GM21825 (cell line): ENCODE measurements around the gene SERPINA1.
"Not testable (repeated sequence)": the region's sequence is repeated elsewhere in the genome, so short reads cannot be mapped to it uniquely, and the experiment has no call there.

Source experiments
- ATAC-seq: cut with Tn5 transposase; IDR thresholded peaks from one replicate; pipeline ENCODE4 v1.9.1; 2021; ENCODE audit warnings: mild to moderate bottlenecking, moderate library complexity; ENCODE audit not compliant: unreplicated experiment

Gene SERPINA1

DNA sequence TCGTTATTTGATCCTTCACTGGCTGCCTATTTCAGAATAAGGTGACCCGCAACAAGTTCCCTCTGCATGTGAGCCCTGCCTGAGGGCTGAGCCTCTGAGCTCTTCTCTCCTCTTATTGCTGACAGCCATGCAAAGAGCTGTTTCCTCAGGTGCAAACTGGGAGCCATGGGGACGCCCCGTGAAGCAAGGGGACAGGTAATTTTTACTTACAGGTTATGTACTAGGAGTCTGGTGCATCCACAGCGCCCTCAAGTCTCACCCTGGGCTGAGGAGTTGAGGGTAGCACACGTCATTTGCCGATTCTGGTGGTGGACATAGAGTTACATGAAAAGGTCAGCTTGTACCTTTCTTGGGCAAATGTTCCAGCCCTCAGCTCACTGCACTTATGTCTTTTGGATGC, 39.1 kb downstream of the SERPINA1 start:
- ATAC-seq, result no peak

DNA sequence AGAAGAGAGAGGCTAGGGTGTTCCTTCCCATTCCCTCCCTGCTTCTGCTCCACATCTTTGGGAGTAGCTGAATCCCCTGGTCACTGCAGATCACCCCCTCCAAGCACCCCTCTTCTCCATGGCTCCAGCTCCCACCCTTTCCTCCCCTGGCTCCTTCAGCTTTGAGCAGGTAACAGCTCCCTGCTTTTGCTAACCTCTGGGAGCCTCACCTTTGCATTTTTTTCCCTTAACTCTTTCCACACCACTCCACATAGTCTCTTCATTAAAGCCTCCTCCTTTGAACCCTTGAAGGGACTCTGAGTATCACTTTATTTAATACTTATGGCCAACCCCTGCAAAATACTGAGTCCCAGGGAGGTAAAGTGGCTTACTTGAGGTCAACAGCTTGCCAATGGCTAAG, 39.6 kb downstream of the SERPINA1 start:
- no peak for ATAC-seq

DNA sequence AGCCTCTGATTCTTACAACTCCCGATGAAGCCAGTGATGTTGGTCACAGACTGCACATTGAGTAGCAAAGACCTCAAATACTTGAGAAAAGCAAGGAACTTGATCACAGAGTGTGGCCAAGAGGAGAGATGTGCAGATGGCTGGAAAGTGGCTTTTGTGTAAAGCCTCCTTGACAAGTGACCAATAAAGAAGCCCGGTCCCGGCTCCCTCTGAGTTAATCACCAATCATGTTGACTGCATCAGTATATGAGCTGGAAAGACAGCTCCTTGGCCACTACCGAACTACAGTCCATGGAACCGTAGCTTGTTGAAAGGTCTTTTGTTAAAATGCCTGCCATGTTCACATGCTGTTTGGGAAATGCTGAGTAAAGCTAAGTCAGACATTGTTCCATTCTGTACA, 41.6 kb downstream of the SERPINA1 start:
- no peak for ATAC-seq

DNA sequence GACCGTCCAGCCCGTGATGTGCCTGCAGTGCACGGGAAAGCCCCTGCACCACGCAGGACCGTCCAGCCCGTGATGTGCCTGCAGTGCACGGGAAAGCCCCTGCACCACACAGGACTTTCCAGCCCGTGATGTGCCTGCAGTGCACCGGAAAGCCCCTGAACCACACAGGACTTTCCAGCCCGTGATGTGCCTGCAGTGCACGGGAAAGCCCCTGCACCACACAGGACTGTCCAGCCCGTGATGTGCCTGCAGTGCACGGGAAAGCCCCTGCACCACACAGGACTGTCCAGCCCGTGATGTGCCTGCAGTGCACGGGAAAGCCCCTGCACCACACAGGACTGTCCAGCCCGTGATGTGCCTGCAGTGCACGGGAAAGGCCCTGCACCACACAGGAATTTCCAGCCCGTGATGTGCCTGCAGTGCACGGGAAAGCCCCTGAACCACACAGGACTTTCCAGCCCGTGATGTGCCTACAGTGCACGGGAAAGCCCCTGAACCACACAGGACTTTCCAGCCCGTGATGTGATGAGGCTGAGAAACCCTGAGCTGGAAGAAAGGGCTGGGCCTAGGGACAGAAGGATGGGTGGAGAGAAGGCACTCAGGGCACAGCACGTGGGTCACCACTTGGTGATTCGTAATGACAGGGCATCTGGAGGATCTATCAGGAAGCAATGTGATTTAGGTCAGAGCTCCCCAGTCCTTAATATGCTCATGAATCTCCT, 42.2 kb downstream of the SERPINA1 start:
- not testable (repeated sequence) for ATAC-seq

DNA sequence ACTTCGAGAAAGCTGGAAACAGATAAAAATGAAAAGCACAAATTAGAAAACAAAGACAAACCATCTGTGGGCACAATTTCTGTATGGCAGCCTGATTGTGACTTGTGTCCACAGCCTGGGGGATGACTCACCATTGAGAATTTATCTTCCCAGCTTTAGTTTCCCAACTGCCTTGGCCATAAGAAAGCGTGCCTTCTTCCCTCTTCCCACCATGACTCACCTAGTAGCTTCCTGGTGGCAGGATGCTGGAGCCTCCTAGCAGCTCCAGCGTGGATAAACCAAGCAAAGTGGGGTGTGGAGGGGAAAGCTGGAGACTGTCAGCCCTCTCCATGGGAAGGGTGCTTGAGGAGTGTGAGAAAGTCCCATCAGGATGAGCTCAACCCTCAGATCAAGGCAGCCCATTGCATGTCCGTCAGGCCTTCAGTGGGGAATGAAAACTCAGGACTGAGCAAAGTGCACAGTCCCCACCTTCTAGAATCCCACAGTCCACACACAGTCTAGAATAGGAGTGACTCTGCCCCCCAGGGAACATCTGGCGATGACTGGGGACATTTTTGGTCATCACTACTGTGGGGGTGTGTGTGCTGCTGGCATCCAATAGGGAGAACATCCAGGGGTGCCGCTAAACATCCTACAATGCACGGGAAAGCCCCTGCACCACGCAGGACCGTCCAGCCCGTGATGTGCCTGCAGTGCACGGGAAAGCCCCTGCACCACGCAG, 42.9 kb downstream of the SERPINA1 start:
- no peak for ATAC-seq

DNA sequence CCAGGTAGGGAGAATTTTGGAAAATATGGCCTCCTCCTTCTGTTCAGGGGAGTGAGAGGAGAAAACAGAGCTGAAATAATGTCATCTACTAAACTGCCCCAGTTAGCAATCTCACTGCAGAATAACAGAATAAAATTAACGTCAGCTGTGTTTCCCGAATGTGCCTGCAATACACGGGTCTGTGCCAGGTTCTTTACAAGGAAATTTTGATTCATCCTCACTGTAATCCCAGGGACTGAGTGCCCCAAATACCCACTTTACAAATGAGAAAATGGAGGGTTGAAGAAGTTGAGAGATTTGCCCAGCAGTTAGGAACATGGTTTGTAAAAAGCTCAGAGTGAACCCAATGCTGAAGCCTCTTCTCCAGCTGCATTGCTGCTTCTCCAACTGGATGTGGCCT, 44.0 kb downstream of the SERPINA1 start:
- no peak for ATAC-seq

DNA sequence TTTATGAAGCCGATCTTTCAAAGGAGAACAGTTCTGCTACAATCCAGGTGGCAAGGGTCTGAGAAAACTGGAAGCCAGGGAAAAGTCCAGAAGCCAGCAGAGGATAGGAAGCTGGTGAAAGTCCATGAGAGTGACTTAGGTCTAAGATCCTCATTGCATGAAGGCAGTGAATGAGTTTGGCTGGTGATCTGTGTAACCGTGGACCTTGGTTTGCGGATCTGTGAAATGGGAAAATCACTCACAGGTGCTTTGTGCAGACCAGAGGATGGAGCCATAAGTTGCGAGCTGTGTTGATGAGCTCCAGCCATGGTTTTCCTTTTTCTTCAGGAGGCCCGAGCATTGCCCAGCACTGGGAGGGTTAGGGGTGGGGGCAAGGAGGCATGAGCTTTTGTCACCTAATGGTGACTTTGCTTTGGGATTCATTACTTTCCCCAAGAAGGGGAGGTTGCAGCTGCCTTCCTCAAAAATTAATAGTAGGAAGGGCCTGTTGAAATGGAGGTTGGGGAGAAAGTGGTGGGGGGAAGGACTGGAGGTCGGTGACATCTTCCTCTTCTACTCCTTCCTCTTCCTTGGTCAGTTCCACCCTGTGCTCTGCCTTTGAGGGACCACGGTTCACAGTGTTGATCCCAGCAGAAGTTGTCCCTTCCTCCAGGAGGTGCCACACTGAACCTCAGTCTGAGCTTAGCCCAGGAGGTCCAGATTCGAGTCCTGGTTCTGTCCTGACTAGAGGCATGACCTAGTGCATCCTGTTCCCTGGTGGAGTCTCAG, 45.0 kb downstream of the SERPINA1 start:
- no peak for ATAC-seq

DNA sequence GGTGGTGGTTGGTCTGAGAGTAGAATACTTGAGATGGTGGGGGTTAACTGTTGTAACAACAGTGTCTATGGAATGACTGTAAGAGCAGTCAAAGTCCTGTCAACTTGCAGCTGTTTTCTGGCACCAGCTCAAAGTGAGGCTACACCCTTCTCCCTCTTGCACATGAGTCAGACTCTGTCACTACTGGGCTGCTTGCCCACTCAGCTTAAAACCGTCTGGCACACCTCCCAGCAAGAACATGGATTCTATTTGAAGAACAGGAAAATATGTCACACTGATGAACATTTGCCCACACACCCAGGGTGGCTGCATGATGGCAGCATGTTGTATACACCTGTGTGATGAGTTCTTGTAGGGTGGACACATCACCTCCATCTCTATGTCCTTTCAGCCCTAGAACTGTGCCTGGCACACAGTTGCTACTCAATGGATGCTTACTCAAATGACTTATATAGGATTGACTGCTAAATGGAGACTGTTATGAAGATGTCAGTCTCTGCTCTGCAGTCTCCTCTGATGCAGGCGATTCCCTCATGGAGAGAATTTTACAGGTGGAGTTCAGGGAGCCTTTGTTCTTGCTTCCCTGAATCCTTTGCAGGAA, 46.0 kb downstream of the SERPINA1 start:
- no peak for ATAC-seq

DNA sequence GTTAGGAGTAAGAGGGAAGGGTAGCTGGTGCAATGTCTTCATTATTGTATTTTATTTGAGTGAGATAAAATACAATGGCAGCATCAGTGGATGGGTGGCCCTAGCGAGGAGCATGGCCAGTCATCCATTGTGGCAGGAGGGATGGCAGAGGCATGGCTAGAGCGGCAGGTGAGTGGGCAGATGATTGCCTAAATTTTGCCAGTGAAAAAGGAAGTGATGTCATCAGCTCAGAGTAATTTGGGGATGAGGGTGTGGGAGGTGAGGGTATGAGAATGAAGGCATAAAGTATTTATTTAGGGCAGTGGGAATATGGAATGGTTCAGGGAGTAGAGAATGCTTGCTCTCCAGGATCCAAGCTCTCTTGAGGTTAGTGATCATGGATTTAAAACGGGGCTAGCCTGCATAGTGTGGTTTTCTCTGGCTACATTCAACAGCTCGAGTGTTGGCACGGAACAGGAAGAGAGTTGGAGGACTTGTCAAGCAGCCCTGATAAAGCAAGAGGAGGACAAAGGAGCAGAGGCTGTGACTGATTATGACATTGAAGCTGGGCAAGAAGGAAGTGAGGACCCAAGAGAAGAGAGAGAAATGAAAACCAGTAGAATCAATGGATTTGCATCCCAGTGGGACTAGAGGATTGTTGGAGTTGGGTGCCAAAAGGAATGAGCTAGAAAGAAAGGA, 46.6 kb downstream of the SERPINA1 start:
- ATAC-seq, result no peak

DNA sequence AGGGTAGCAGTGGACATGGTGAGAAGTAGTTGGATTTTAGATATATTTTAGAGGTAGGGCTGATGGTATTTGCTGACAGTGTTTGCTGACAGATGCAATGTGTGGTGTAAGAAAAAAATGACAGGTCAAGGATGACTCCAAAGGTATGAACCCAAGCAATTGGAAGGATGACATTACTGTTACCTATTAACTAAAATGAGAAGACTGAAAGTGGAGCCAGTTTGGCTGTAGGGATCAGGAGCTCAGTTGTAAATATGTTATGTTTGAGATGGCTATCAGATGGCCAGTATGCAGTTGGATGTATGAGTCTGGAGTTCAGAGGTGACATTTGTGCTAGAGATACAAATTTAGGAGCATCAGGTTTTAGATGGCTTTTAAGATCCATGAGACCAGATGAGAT, 47.9 kb downstream of the SERPINA1 start:
- ATAC-seq, result no peak

DNA sequence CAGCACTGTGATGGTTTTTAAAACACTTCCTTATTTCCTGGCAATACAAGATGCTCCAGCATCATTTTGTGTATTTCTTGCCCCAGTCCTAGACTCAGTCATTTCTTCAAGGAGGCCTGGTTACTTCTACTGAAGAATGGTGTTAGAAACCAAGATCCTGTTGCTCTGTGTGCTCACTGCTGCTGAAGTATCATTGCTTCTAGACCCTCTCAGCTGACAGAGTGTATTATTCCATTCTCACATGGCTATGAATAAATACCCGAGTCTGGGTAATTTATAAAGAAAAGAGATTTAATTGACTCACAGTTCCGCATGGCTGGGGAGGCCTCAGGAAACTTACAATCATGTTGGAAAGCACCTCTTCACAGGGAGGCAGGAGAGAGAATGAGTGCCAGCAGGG, 50.4 kb downstream of the SERPINA1 start:
- no peak for ATAC-seq

DNA sequence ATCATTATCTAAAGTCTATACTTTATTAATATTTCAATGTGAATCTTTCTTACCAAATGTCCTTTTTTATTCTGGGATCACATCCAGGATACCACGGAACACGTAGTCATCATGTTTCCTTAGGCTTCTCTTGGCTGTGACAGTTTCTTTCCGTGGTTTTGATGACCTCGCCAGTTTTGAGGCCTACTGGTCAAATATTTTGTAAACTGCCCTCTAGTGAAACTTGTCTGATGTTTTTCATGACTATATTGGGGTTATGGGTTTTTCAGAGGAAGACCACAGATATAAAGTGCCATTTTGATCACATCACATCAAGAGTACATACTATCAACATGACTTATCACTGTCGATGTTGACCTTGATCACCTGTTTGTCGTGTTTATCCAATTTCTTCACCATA, 51.1 kb downstream of the SERPINA1 start:
- no peak for ATAC-seq

DNA sequence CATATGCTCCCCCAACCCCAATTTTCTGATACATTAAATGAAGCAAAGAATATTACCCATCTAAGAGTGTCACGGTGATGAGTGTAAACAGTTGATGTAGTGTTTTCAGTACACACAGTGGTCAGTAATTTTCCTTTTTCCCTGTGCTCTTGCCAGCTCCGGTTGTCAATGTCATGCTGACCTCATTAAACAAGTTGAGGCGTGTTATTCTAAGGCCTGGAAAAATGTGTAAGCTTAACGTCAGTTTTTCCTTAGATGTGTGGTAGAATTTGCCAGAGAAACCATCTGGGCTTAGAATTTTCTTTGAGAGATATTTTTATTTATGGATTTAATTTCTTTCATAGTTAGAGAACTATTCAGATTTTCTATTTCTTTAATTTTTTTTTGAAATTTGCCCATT, 53.5 kb downstream of the SERPINA1 start:
- ATAC-seq, result no peak

DNA sequence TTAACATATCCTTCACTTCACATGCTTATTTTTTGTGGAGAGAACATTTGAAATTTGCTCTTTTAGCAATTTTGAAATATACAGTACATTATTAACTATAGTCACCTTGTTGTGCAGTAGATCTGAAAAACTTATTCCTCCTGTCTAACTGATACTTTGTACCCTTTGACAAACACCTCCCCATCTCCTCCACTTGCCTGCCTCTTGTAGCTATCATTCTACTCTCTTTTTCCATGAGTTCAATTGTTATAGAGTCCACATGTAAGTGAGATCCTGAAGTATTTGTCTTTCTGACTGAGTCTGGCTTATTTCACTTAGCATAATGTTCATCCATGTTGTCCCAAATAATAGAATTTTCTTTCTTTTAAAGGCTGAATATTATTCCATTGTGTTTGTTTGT, 55.8 kb downstream of the SERPINA1 start:
- no peak for ATAC-seq

DNA sequence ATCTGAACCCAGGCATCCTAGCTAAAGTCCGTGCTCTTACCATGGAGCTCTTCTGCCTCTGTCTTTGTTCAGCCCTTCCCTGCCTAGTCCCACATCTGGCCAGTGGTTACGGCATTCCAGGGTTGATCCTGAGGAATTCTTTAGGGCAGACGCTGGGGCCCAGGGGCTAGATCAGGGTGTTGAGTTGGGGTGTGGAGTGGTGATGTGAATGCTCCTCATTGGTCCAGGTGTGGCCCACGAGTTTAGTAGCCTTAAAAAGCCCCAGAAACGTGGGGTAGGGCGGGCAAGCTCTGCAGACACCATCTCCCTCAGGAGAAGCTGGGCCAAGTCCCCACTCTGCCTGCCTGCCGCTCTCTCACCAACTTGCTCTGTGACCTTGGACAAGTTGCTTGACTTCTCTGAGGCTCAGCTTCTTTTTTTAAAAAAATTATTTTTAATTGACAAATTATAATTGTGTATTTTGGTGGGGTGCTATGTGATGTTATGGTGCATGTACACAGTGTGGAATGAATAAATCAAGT, 56.3 kb downstream of the SERPINA1 start:
- ATAC-seq, result no peak

DNA sequence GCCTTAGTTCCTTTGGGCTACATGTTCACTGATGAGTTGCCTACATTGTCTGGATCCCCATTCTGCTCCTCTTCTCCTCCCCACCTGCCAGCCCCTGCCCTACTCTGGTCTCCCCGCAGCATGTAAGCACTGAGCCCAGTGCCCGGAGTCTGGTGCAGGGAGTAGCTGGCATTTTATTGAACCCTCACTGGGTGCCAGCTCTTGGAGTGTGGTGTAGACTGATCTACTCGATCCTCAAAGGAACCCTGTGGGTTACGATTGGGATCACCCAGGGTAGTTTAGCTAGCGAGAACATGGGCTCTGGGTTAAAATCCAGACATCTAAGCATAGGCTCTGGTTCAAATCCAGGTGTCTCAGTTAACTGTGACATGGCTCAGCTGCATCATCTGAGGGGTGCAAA, 56.9 kb downstream of the SERPINA1 start:
- no peak for ATAC-seq

DNA sequence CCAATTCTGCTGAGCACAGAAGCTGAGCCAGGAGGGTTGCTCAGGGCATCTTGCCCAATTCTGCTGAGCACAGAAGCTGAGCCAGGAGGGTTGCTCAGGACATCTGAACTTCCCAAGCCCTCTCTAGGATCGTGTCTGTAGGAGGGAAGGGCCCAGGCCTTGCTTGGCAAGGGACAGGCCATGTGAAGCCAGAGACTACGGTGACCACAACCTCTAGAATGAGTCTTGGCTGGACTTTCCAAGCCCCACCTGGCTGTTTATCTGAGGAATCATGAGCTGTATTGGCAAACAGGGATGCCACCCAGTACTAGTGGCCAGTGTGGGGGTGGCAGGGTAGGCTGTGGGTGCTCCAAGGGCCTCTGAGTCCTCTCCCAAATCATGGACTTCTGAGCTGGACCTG, 57.5 kb downstream of the SERPINA1 start:
- no peak for ATAC-seq

DNA sequence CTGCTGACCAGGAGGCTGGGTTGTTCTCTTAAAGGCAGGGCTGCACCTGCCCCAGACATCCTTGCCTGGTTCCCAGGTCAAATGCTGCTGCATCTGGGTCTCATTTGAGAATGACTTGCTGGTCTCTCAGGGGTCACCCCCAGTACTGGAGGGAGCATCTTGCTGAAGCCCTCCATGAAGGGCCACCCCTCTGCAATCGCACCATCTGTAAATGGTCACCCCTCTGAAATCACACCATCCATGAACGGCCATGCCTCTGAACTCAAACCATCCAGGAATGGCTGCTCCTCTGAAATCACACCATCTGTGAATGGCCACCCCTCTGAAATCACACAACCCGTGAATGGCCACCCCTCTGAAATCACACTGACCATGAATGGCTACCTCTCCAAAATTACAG, 58.0 kb downstream of the SERPINA1 start:
- no peak for ATAC-seq

DNA sequence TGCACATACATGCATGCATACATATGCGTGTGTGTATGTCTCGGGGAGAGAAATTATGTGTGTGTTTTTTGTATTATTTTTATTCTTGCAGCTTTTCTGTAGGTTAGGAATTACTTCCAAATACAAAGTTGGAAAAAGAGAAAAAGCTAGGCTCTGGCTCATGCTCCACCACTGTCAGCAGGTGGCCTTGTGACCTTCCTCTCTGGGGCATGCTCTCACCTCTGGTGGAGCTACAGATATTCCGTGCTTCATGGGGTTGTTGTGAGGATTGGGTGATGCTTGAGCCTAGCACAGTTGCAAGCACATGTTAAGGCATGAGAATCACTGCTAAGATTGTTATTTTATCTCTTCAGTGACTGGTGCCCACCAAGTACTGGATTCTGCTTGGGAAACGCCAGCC, 58.5 kb downstream of the SERPINA1 start:
- no peak for ATAC-seq

DNA sequence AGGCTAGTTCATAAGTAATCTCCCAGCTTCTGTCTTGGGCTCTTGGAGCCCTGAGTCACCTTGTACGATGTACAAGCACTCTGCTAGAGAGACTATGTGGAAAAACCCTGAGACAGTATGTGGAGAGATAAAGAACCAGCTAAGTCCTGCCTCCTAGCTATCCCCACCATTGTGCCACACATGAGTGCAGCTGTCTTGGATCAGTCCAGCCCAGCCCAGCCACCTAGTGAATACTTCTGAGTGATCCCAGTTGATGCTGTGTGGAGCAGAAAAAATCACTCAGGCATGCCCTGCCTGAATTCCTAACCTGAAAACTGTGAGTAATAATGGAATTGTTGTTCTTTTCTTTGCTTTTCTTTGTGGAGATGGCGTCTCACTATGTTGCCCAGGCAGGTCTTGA, 60.2 kb downstream of the SERPINA1 start:
- no peak for ATAC-seq
